Measurements from ENCODE around the gene XRCC4. TPM values are rescaled to one million over a fixed set of nuclear protein-coding genes. Genes with fewer than 3 reads are reported as not detected.

XRCC4 gene
- total and polyA plus RNA-seq, 9 of the 15 experiments (the other 6 are each of a cell fraction or from before 2014, with no cell fraction given): 13.6 to 61.6 (median 22.4) TPM

GRCh38 chr5:83076742-83077661 lies at the start of gene XRCC4, which contains the start of gene TMEM167A (continued):
- TF ChIP-seq ZNF518B (CRISPR knock-in tag; IDR thresholded peaks at IDR 0.05): no peak

DNA sequence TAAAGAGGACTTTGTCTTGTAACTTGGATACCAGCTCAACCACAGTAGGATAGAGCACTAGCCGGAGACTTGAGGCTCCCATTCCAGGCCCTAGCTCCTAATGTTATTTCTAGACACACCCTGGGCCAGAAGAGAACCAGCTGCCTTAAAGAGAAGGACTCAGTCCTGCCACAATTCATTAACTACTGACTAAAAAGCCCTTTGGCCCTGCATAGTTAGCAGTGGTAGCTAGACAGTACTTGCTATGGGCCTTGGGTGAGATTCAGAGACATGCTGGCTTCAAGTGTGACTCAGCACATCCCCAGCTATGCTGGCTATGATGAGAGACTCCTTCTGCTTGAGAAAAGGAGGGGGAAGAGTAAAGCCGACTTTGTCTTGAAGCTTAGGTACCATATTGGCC lies 47.4 kb upstream of the XRCC4 start:
- H3K27me3 ChIP-seq (ENCODE audit: control insufficient read depth in 2 of 2, insufficient read depth in 2 of 2, low read length in 2 of 2): no peaks in the 10 kb centered on the region
- 54% methylated on average over 2 of the region's 2 CpGs for WGBS (ENCODE audit: insufficient coverage, low coverage, missing lambda C conversion rate)
- H3K9ac ChIP-seq (ENCODE audit: insufficient read depth in 1 of 2, low read depth in 2 of 2, low read length in 2 of 2): no peak overlapping the region
- no peak overlapping the region for H3K4me2 ChIP-seq (ENCODE audit: insufficient read depth, low read length)
- H3K4me1 ChIP-seq (replicated peaks in 1 of 2; ENCODE audit: control insufficient read depth in 2 of 2, insufficient read depth in 2 of 2, low read length in 2 of 2): no peaks in the 10 kb centered on the region; a peak in 1 of 5 replicates
- ChIA-PET CTCF (ENCODE audit: low intra/inter-chr PET ratio) (no interaction called here), POLR2A (no interaction called here)
- no peaks in the 10 kb centered on the region for H3K36me3 ChIP-seq (ENCODE audit: control insufficient read depth, insufficient read depth, low read length)
- H3K79me2 ChIP-seq (ENCODE audit: control insufficient read depth, insufficient read depth, low read length): no peaks in the 10 kb centered on the region
- no peaks in the 10 kb centered on the region for H3K9me1 ChIP-seq (ENCODE audit: control insufficient read depth, insufficient read depth, low read length)
- peak; percentile 87 for FAIRE-seq
- H2AFZ ChIP-seq (ENCODE audit: low read depth, low read length): peak overlapping the region; percentile 56; the same call in 1 of the 2 replicates
- intact Hi-C loops (cut with micrococcal nuclease): no loop called here
- H3K4me3 ChIP-seq: no peak overlapping the region
- no peaks in the 10 kb centered on the region for H4K20me1 ChIP-seq (replicated peaks; ENCODE audit: control insufficient read depth, insufficient read depth, low read length)
- in situ Hi-C loops (cut with MboI): no loop called here
- no peaks in the 10 kb centered on the region for H3K9me3 ChIP-seq (replicated peaks; ENCODE audit: control insufficient read depth, insufficient read depth, low read depth, low read length)
- peak in 2 of 4 experiments; percentile 17 to 59 for DNase-seq (ENCODE audit: extremely low read depth in 1 of 4, low spot score in 3 of 4)
- BruUV-seq (replicated peaks): no TSS peak
- peak; percentile 88 for ATAC-seq
- peak overlapping the region; percentile 44; the same call in 1 of the 3 replicates for H3K27ac ChIP-seq (ENCODE audit: extremely low read depth, low read depth, low read length)
- no peak for TF ChIP-seq CLOCK (CRISPR knock-in tag; IDR thresholded peaks at IDR 0.05; ENCODE audit: borderline replicate concordance)
- TF ChIP-seq ZBTB26 (CRISPR knock-in tag; IDR thresholded peaks at IDR 0.05): no peak
- TF ChIP-seq GATAD2A (IDR thresholded peaks at IDR 0.05): no peak
- TF ChIP-seq ZNF431 (CRISPR knock-in tag; IDR thresholded peaks at IDR 0.05): no peak
- peak; percentile 89 for TF ChIP-seq C11orf30 (IDR thresholded peaks at IDR 0.05; ENCODE audit: low read depth)
- TF ChIP-seq, protein P1, sequence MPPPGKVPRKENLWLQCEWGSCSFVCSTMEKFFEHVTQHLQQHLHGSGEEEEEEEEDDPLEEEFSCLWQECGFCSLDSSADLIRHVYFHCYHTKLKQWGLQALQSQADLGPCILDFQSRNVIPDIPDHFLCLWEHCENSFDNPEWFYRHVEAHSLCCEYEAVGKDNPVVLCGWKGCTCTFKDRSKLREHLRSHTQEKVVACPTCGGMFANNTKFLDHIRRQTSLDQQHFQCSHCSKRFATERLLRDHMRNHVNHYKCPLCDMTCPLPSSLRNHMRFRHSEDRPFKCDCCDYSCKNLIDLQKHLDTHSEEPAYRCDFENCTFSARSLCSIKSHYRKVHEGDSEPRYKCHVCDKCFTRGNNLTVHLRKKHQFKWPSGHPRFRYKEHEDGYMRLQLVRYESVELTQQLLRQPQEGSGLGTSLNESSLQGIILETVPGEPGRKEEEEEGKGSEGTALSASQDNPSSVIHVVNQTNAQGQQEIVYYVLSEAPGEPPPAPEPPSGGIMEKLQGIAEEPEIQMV (tag; conservative IDR thresholded peaks at IDR 0.05; ENCODE audit: low read depth): no peak
- TF ChIP-seq MAFK (IDR thresholded peaks at IDR 0.05; ENCODE audit: low read length): peak; percentile 68; the same call in 1 of the 2 replicates
